ENCODE results near the gene LOXL1.

The LOXL1 gene

DNA sequence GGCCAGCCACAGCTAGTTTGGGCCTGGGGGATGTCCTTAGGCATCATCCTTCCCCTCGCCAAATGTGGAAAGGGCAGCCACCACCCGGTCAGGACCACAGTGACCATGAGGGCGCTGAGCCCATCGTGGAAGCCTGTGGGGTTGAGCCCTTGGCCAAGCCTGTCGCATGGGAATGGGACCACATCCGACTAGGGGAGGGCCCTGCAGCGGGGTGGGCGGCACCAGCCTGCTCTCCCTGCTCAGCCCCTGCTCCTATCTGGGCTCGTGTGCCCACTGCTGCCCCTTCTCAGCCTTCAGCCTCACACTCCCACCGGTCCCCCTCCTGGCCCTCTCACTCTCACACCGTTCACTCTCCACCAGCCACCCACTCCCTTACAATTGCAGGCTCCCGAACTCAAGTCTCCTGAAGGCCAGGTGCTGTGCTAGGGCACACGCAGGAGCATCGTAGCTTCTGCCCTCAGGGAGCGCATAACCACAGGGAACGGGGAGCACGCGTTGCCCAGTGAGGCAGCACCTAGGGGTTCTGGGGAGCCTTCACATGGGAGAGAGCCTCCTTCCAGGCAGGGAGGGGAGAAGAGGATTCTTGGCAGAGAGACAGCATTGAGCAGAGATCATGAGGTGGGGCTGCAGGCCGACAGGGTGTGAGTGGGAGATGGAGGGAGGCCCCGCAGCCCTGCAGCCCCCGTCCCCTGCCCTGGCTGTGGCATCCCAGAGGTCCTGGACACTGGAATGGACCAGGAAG, 26.1 kb downstream of the LOXL1 start:
- ATAC-seq = no peak
- TF ChIP-seq ESRRG (CRISPR knock-in tag; IDR thresholded peaks at IDR 0.05) = no peak
- no peak for TF ChIP-seq TCF4 (CRISPR knock-in tag; IDR thresholded peaks at IDR 0.05; ENCODE audit: borderline replicate concordance)
- no peak for TF ChIP-seq GLIS3 (CRISPR knock-in tag; IDR thresholded peaks at IDR 0.05)
- no peak for TF ChIP-seq BACH2 (CRISPR knock-in tag; IDR thresholded peaks at IDR 0.05; ENCODE audit: borderline replicate concordance)
- TF ChIP-seq, protein P1, sequence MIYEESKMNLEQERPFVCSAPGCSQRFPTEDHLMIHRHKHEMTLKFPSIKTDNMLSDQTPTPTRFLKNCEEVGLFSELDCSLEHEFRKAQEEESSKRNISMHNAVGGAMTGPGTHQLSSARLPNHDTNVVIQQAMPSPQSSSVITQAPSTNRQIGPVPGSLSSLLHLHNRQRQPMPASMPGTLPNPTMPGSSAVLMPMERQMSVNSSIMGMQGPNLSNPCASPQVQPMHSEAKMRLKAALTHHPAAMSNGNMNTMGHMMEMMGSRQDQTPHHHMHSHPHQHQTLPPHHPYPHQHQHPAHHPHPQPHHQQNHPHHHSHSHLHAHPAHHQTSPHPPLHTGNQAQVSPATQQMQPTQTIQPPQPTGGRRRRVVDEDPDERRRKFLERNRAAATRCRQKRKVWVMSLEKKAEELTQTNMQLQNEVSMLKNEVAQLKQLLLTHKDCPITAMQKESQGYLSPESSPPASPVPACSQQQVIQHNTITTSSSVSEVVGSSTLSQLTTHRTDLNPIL (CRISPR knock-in tag; IDR thresholded peaks at IDR 0.05; ENCODE audit: low read depth) = no peak
- no peak for TF ChIP-seq ZFP30 (CRISPR knock-in tag; IDR thresholded peaks at IDR 0.05)
- TF ChIP-seq ZC3H10 (CRISPR knock-in tag; IDR thresholded peaks at IDR 0.05) = no peak
- no peak for TF ChIP-seq TOX (CRISPR knock-in tag; IDR thresholded peaks at IDR 0.05; ENCODE audit: borderline replicate concordance)

DNA sequence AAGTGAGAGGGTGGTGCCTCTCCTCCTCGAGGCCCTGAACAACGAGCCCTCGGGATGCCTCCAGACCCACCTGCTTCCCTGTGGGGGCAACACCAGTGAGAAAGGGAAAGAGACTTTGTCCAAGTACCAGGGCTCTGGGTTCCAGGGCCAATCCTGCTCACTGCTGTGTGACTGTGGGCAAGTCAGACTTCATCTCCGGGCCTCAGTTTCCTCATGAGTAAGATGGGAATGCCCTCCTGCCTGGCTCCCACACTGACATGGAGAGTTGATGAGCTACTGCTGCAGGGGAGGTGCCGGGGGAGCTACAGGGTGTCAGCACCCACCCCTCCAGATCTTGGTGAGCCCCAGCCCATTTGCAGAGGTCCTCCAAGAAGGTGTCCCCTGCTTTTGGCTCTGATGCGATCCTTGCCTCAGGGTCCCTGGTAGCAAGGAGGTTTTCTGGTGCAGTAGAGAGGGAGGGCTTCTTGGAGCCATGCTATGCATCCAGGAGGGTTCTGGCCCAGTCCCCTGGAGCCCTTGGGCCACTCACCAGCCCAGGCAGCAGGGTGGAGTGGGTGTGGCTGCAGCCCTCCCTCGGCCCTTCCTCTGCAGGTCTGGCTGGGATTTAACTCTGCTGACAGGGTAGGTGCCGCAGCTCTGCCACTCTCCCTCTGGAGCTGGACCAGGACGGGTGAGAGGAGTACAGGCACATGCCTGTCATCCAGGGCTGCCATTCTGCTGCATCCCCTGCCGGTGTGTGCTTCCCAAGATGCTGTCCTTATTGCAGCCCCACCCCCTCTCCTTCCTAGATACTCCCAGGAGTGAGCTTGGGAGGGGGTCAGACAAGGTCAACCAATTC, 26.9 kb downstream of the LOXL1 start:
- TF ChIP-seq BACH2 (CRISPR knock-in tag; IDR thresholded peaks at IDR 0.05; ENCODE audit: borderline replicate concordance) (no peak), ARNTL (CRISPR knock-in tag; IDR thresholded peaks at IDR 0.05; ENCODE audit: borderline replicate concordance, low read depth) (no peak), OSR1 (CRISPR knock-in tag; IDR thresholded peaks at IDR 0.05) (no peak), RARB (CRISPR knock-in tag; IDR thresholded peaks at IDR 0.05) (no peak), GLIS3 (CRISPR knock-in tag; IDR thresholded peaks at IDR 0.05) (no peak), ZNF8 (CRISPR knock-in tag; IDR thresholded peaks at IDR 0.05) (no peak), SNAI2 (CRISPR knock-in tag; IDR thresholded peaks at IDR 0.05) (no peak), TOX (CRISPR knock-in tag; IDR thresholded peaks at IDR 0.05; ENCODE audit: borderline replicate concordance) (no peak), PPARA (CRISPR knock-in tag; IDR thresholded peaks at IDR 0.05; ENCODE audit: borderline replicate concordance) (no peak), ZFP3 (CRISPR knock-in tag; IDR thresholded peaks at IDR 0.05) (no peak), TCF4 (CRISPR knock-in tag; IDR thresholded peaks at IDR 0.05; ENCODE audit: borderline replicate concordance) (no peak), ZNF70 (CRISPR knock-in tag; IDR thresholded peaks at IDR 0.05) (no peak), ZFP30 (CRISPR knock-in tag; IDR thresholded peaks at IDR 0.05) (no peak), ZC3H10 (CRISPR knock-in tag; IDR thresholded peaks at IDR 0.05) (no peak)
- TF ChIP-seq, protein P2, sequence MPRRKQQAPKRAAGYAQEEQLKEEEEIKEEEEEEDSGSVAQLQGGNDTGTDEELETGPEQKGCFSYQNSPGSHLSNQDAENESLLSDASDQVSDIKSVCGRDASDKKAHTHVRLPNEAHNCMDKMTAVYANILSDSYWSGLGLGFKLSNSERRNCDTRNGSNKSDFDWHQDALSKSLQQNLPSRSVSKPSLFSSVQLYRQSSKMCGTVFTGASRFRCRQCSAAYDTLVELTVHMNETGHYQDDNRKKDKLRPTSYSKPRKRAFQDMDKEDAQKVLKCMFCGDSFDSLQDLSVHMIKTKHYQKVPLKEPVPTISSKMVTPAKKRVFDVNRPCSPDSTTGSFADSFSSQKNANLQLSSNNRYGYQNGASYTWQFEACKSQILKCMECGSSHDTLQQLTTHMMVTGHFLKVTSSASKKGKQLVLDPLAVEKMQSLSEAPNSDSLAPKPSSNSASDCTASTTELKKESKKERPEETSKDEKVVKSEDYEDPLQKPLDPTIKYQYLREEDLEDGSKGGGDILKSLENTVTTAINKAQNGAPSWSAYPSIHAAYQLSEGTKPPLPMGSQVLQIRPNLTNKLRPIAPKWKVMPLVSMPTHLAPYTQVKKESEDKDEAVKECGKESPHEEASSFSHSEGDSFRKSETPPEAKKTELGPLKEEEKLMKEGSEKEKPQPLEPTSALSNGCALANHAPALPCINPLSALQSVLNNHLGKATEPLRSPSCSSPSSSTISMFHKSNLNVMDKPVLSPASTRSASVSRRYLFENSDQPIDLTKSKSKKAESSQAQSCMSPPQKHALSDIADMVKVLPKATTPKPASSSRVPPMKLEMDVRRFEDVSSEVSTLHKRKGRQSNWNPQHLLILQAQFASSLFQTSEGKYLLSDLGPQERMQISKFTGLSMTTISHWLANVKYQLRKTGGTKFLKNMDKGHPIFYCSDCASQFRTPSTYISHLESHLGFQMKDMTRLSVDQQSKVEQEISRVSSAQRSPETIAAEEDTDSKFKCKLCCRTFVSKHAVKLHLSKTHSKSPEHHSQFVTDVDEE (CRISPR knock-in tag; IDR thresholded peaks at IDR 0.05) = no peak
- TF ChIP-seq, protein P1 (CRISPR knock-in tag; IDR thresholded peaks at IDR 0.05; ENCODE audit: low read depth) = no peak
- TF ChIP-seq, protein P3, sequence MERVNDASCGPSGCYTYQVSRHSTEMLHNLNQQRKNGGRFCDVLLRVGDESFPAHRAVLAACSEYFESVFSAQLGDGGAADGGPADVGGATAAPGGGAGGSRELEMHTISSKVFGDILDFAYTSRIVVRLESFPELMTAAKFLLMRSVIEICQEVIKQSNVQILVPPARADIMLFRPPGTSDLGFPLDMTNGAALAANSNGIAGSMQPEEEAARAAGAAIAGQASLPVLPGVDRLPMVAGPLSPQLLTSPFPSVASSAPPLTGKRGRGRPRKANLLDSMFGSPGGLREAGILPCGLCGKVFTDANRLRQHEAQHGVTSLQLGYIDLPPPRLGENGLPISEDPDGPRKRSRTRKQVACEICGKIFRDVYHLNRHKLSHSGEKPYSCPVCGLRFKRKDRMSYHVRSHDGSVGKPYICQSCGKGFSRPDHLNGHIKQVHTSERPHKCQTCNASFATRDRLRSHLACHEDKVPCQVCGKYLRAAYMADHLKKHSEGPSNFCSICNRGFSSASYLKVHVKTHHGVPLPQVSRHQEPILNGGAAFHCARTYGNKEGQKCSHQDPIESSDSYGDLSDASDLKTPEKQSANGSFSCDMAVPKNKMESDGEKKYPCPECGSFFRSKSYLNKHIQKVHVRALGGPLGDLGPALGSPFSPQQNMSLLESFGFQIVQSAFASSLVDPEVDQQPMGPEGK (CRISPR knock-in tag; IDR thresholded peaks at IDR 0.05; ENCODE audit: borderline replicate concordance) = no peak
- no peak for ATAC-seq

DNA sequence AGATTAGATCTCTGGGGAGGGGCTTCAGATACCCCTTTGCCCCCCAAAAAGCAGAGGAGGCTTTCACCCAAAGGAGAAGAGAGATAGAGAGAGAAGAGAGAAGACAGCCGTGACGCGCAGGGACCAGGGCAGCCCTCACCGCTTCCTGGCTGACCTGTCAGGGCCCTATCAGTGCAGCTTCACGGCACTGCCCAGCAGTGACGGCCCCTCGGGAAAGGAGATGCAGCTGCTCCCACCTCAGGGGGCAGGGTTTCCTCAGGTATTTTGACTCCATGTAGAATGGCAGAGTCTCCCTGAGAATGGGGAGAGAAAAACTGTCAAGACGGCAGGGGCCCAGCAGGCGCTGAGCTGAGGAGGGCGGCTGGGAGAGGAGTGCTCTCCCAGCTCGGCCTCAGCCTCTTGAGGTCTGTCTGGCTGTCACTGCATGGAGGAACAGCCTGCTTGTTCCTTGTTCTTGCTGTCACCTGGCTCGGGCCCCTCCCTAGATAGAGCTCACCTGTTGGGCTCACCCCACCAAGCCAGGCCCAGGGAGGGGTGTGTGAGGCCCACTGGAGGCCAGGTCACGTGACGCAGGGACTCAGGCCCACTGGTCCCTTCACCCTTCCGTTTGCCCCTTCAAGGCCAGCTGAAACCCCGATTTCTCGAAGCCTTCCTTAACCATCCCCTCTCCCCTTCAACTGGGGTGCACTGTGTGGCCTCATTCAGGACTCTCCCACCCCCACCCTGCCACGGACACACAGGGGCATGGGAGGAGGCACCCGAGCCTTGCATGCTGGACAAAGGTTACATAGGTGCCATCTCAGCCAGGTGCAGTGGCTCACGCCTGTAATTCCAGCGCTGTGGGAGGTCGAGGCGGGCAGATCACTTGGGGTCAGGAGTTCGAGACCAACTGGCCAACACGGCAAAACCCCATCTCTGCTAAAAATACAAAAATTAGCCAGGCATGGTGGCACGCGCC, 28.2 kb downstream of the LOXL1 start:
- ATAC-seq = no peak
- TF ChIP-seq PPARA (CRISPR knock-in tag; IDR thresholded peaks at IDR 0.05; ENCODE audit: borderline replicate concordance) = no peak
- no peak for TF ChIP-seq CSDC2 (CRISPR knock-in tag; IDR thresholded peaks at IDR 0.05)
- no peak for TF ChIP-seq ZC3H10 (CRISPR knock-in tag; IDR thresholded peaks at IDR 0.05)
- TF ChIP-seq, protein P4, sequence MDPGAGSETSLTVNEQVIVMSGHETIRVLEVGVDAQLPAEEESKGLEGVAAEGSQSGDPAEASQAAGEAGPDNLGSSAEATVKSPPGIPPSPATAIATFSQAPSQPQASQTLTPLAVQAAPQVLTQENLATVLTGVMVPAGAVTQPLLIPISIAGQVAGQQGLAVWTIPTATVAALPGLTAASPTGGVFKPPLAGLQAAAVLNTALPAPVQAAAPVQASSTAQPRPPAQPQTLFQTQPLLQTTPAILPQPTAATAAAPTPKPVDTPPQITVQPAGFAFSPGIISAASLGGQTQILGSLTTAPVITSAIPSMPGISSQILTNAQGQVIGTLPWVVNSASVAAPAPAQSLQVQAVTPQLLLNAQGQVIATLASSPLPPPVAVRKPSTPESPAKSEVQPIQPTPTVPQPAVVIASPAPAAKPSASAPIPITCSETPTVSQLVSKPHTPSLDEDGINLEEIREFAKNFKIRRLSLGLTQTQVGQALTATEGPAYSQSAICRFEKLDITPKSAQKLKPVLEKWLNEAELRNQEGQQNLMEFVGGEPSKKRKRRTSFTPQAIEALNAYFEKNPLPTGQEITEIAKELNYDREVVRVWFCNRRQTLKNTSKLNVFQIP (CRISPR knock-in tag; IDR thresholded peaks at IDR 0.05; ENCODE audit: borderline replicate concordance, low read depth) = no peak
- TF ChIP-seq ARNTL (CRISPR knock-in tag; IDR thresholded peaks at IDR 0.05; ENCODE audit: borderline replicate concordance, low read depth) = no peak
- no peak for TF ChIP-seq OSR1 (CRISPR knock-in tag; IDR thresholded peaks at IDR 0.05)
- TF ChIP-seq GLIS3 (CRISPR knock-in tag; IDR thresholded peaks at IDR 0.05) = no peak
- no peak for TF ChIP-seq BACH2 (CRISPR knock-in tag; IDR thresholded peaks at IDR 0.05; ENCODE audit: borderline replicate concordance)
- no peak for TF ChIP-seq ZNF8 (CRISPR knock-in tag; IDR thresholded peaks at IDR 0.05)
- TF ChIP-seq, protein P2 (CRISPR knock-in tag; IDR thresholded peaks at IDR 0.05) = no peak
- no peak for TF ChIP-seq TCF4 (CRISPR knock-in tag; IDR thresholded peaks at IDR 0.05; ENCODE audit: borderline replicate concordance)
- no peak for TF ChIP-seq ZFP30 (CRISPR knock-in tag; IDR thresholded peaks at IDR 0.05)
